Mesendoderm (in vitro differentiated cells): ENCODE data around the gene SLC39A1.
"Not testable (repeated sequence)": the region's sequence is repeated elsewhere in the genome, so short reads cannot be mapped to it uniquely, and the experiment has no call there.

Experiments
- DNase-seq: peaks from one replicate; pipeline ENCODE4 v3.0.0; 2013
- H2AK5ac ChIP-seq: 2 replicates; pipeline ENCODE4 v1.6.1; 2013; ENCODE audit warnings: low read length, inconsistent platforms
- H2BK120ac ChIP-seq: 2 replicates; pipeline ENCODE4 v1.6.1; 2013; ENCODE audit warnings: low read depth, mild to moderate bottlenecking, low read length, moderate library complexity, mixed read lengths
- H2BK15ac ChIP-seq: replicated peaks from 2 replicates; pipeline ENCODE4 v1.6.1; 2013; ENCODE audit warnings: low read depth, mild to moderate bottlenecking, moderate library complexity
- H2BK5ac ChIP-seq: 2 replicates; pipeline ENCODE4 v1.6.1; 2013; ENCODE audit warnings: low read length, inconsistent platforms
- H3K18ac ChIP-seq: 2 replicates; pipeline ENCODE4 v1.6.1; 2013; ENCODE audit warnings: mild to moderate bottlenecking, low read length, mixed read lengths
- H3K23ac ChIP-seq: one replicate; pipeline ENCODE4 v1.6.1; 2013; ENCODE audit warnings: low read length
- H3K27ac ChIP-seq: 2 replicates; pipeline ENCODE4 v1.5.1; 2013; ENCODE audit warnings: low read depth, mild to moderate bottlenecking, inconsistent platforms, low read length, moderate library complexity
- H3K27me3 ChIP-seq: 2 replicates; pipeline ENCODE4 v1.6.1; 2013; ENCODE audit warnings: low read length, control low read depth, mild to moderate bottlenecking, inconsistent platforms; ENCODE audit not compliant: insufficient read depth, poor library complexity
- H3K36me3 ChIP-seq: 2 replicates; pipeline ENCODE4 v1.6.1; 2013; ENCODE audit warnings: low read length, inconsistent platforms; ENCODE audit not compliant: control insufficient read depth, insufficient read depth
- H3K4ac ChIP-seq: one replicate; pipeline ENCODE4 v1.6.1; 2013; ENCODE audit warnings: low read depth, mild to moderate bottlenecking, low read length, moderate library complexity
- H3K4me1 ChIP-seq: 2 replicates; pipeline ENCODE4 v1.6.1; 2013; ENCODE audit warnings: low read depth, low read length, inconsistent platforms; ENCODE audit not compliant: control insufficient read depth
- H3K4me2 ChIP-seq: 2 replicates; pipeline ENCODE4 v1.6.1; 2013; ENCODE audit warnings: low read length
- H3K4me3 ChIP-seq: 2 replicates; pipeline ENCODE4 v1.5.1; 2013; ENCODE audit warnings: mild to moderate bottlenecking, low read length
- H3K56ac ChIP-seq: one replicate; pipeline ENCODE4 v1.6.1; 2013; ENCODE audit warnings: low read length
- H3K79me1 ChIP-seq: 2 replicates; pipeline ENCODE4 v1.6.1; 2013; ENCODE audit warnings: low read length, inconsistent platforms
- H3K79me2 ChIP-seq: 2 replicates; pipeline ENCODE4 v1.6.1; 2013; ENCODE audit warnings: mild to moderate bottlenecking, low read length; ENCODE audit not compliant: control insufficient read depth, insufficient read depth
- H3K9ac ChIP-seq: 2 replicates; pipeline ENCODE4 v1.6.1; 2013; ENCODE audit warnings: low read length, inconsistent platforms
- H4K5ac ChIP-seq: one replicate; pipeline ENCODE4 v1.6.1; 2013; ENCODE audit warnings: low read length
- H4K8ac ChIP-seq: one replicate; pipeline ENCODE4 v1.6.1; 2013; ENCODE audit warnings: low read depth, mild to moderate bottlenecking, control low read depth, low read length, moderate library complexity
- WGBS: extraction: QIAGEN DNeasy Blood & Tissue Kit; methylation state at CpG from one replicate; pipeline ENCODE4 v1.1.7; 2013; ENCODE audit warnings: low lambda C conversion rate, missing lambda C conversion rate; ENCODE audit not compliant: insufficient coverage; ENCODE audit errors: extremely low coverage; 5-methylcytosine and 5-hydroxymethylcytosine counted together

SLC39A1 gene

GRCh38 chr1:153996882-153997281 is 33.5 kb upstream of the SLC39A1 start:
- H3K27me3 ChIP-seq, H3K4me2 ChIP-seq, H3K56ac ChIP-seq, H3K79me1 ChIP-seq, DNase-seq, H3K18ac ChIP-seq, H2BK15ac ChIP-seq, H3K36me3 ChIP-seq, H2AK5ac ChIP-seq, H3K9ac ChIP-seq, H3K4me1 ChIP-seq, H2BK5ac ChIP-seq, H3K27ac ChIP-seq, H3K23ac ChIP-seq, H2BK120ac ChIP-seq, H4K5ac ChIP-seq, H3K79me2 ChIP-seq, H3K4ac ChIP-seq, H4K8ac ChIP-seq, H3K4me3 ChIP-seq: not testable (repeated sequence)
- no CpG with 5 or more reads among the region's 10 CpGs for WGBS

GRCh38 chr1:153995640-153996039 is 32.3 kb upstream of the SLC39A1 start:
- Histone ChIP-seq H3K27me3 (no peaks in the 10 kb centered on the region), H4K8ac (no peak overlapping the region), H3K27ac (no peak overlapping the region), H3K79me2 (peaks cover 16% of the 10 kb centered on the region), H3K18ac (no peak overlapping the region), H3K9ac (no peak overlapping the region), H3K4me1 (no peaks in the 10 kb centered on the region), H2BK15ac (no peak overlapping the region), H2BK120ac (no peak overlapping the region), H2AK5ac (no peak overlapping the region), H3K4me2 (no peak overlapping the region), H3K4me3 (no peak overlapping the region), H3K56ac (no peak overlapping the region), H3K36me3 (peaks cover 4% of the 10 kb centered on the region), H3K23ac (no peak overlapping the region), H3K79me1 (peaks cover 5% of the 10 kb centered on the region), H3K4ac (no peak overlapping the region), H4K5ac (no peak overlapping the region), H2BK5ac (no peak overlapping the region)
- WGBS, result no CpG with 5 or more reads among the region's 11 CpGs
- no peak for DNase-seq

- Histone ChIP-seq H2BK5ac (no peak overlapping the region), H3K4me1 (no peaks in the 10 kb centered on the region), H3K56ac (no peak overlapping the region), H3K4ac (no peak overlapping the region), H4K8ac (no peak overlapping the region), H2AK5ac (no peak overlapping the region), H3K79me1 (peaks cover 5% of the 10 kb centered on the region), H3K9ac (no peak overlapping the region), H3K4me3 (no peak overlapping the region), H2BK120ac (no peak overlapping the region), H3K79me2 (peaks cover 17% of the 10 kb centered on the region), H2BK15ac (no peak overlapping the region), H3K27me3 (no peaks in the 10 kb centered on the region), H3K27ac (no peak overlapping the region), H3K23ac (no peak overlapping the region), H3K18ac (no peak overlapping the region), H4K5ac (no peak overlapping the region), H3K4me2 (no peak overlapping the region), H3K36me3 (peaks cover 4% of the 10 kb centered on the region)
- WGBS, result no CpG with 5 or more reads among the region's 3 CpGs
- DNase-seq, result no peak
Observed at GRCh38 chr1:153995202-153995601, 31.9 kb upstream of the SLC39A1 start.

- H3K79me1 ChIP-seq, result peaks cover 5% of the 10 kb centered on the region
- H3K4ac ChIP-seq, result no peak overlapping the region
- no peak overlapping the region for H4K8ac ChIP-seq
- no peak overlapping the region for H3K23ac ChIP-seq
- peak overlapping the region; percentile 99 for H3K56ac ChIP-seq
- H3K4me2 ChIP-seq, result peak overlapping the region; percentile 51
- no peak overlapping the region for H2BK5ac ChIP-seq
- no peak overlapping the region for H2AK5ac ChIP-seq
- no peaks in the 10 kb centered on the region for H3K27me3 ChIP-seq
- no peak overlapping the region for H3K18ac ChIP-seq
- no peak overlapping the region for H2BK120ac ChIP-seq
- no peak for DNase-seq
- no peak overlapping the region for H3K27ac ChIP-seq
- no peak overlapping the region for H4K5ac ChIP-seq
- H3K9ac ChIP-seq, result peak overlapping the region; percentile 100
- no peak overlapping the region for H2BK15ac ChIP-seq
- H3K4me1 ChIP-seq, result no peaks in the 10 kb centered on the region
- H3K79me2 ChIP-seq, result peaks cover 17% of the 10 kb centered on the region
- peaks cover 4% of the 10 kb centered on the region for H3K36me3 ChIP-seq
- H3K4me3 ChIP-seq, result peak overlapping the region; percentile 96
- no CpG with 5 or more reads among the region's 2 CpGs for WGBS
Observed at GRCh38 chr1:153991806-153992205, 28.5 kb upstream of the SLC39A1 start.

GRCh38 chr1:153991151-153991630 is 27.9 kb upstream of the SLC39A1 start:
- Histone ChIP-seq H3K27me3 (no peaks in the 10 kb centered on the region), H4K8ac (peak overlapping the region; percentile 77), H3K23ac (no peak overlapping the region), H3K4ac (peak overlapping the region; percentile 44), H3K4me1 (no peaks in the 10 kb centered on the region), H3K56ac (peak overlapping the region; percentile 99), H2BK5ac (no peak overlapping the region), H3K27ac (no peak overlapping the region), H3K79me2 (peaks cover 17% of the 10 kb centered on the region), H3K9ac (peak overlapping the region; percentile 100), H3K36me3 (peaks cover 4% of the 10 kb centered on the region), H2BK120ac (no peak overlapping the region), H3K18ac (peak overlapping the region; percentile 44), H3K4me3 (peak overlapping the region; percentile 96), H3K79me1 (peaks cover 5% of the 10 kb centered on the region), H4K5ac (no peak overlapping the region), H3K4me2 (peak overlapping the region; percentile 51), H2BK15ac (no peak overlapping the region), H2AK5ac (no peak overlapping the region)
- no CpG with 5 or more reads among the region's 9 CpGs for WGBS
- DNase-seq, result no peak
